ENCODE measurements around the gene FHL2.

GRCh38 chr2:105432749-105433148 is 33.9 kb upstream of the FHL2 start:
- no peak for TF ChIP-seq ZNF124 (CRISPR knock-in tag; IDR thresholded peaks at IDR 0.05)
- TF ChIP-seq ZNF280B (CRISPR knock-in tag; IDR thresholded peaks at IDR 0.05; ENCODE audit: borderline replicate concordance), result no peak
- TF ChIP-seq HMGXB4 (CRISPR knock-in tag; IDR thresholded peaks at IDR 0.05; ENCODE audit: borderline replicate concordance in 1 of 2, low read depth in 1 of 2), result no peak
- no peak for TF ChIP-seq ZSCAN12 (CRISPR knock-in tag; IDR thresholded peaks at IDR 0.05)
- TF ChIP-seq ZFP91 (CRISPR knock-in tag; IDR thresholded peaks at IDR 0.05; ENCODE audit: borderline replicate concordance), result no peak
- no peak for TF ChIP-seq SRSF1 (optimal IDR thresholded peaks at IDR 0.05; ENCODE audit: low read depth, low read length)

Measured in HepG2 (cell line).